K562 (cell line): ENCODE results near the gene MOCS3. TPM values are rescaled to one million over a fixed set of nuclear protein-coding genes. Genes with fewer than 3 reads are reported as not detected.

Source experiments
- ATAC-seq: fragments of 200-7000 bp; cut with Tn5 transposase; 3 replicates; pipeline ENCODE4 v1.9.1; 2020; ENCODE audit warnings: moderate library complexity
- BruUV-seq: library from RNA; stranded (reverse); fragments of 400-500 nt; replicated peaks from 2 replicates; lab custom pipeline; 2021; lab: Mats Ljungman, UMichigan
- CTCF ChIA-PET: fragments of 300-600 bp; formaldehyde crosslinking; extraction: SDS; loops from one replicate; lab custom pipeline; 2021; ENCODE audit warnings: low intra/inter-chr PET ratio; lab: Yijun Ruan, JAX
- POLR2A ChIA-PET: fragments of 300-600, 350-650 bp; sonication (Branson Sonifier 250); formaldehyde crosslinking; extraction: SDS; loops from one replicate; lab custom pipeline; 2021; ENCODE audit warnings: antibody characterized with exemption, inconsistent platforms; lab: Yijun Ruan, JAX
- DNase-seq, 4 experiments: peaks; one replicate each; pipeline versions ENCODE4 v3.0.0 to v3.0.0-alpha.2; 2011 to 2018; ENCODE audit warnings: low spot score in 3 of 4, mixed read lengths in 3 of 4; ENCODE audit errors: extremely low read depth in 1 of 4
- FAIRE-seq: peaks from 2 replicates; lab custom pipeline; 2011; peaks lifted over from hg19 to GRCh38; lab: Jason Lieb, UNC
- H2AFZ ChIP-seq: 2 replicates; pipeline ENCODE4 v1.6.0; 2011; ENCODE audit warnings: low read depth, low read length, control low read depth, inconsistent platforms
- H3K27ac ChIP-seq: fragments of 200-600 bp; 3 replicates; pipeline ENCODE4 v1.8.0; 2011; ENCODE audit warnings: low read depth, mild to moderate bottlenecking, control low read depth, inconsistent platforms, low read length, moderate library complexity, mixed read lengths; ENCODE audit errors: extremely low read depth
- H3K27me3 ChIP-seq, 2 experiments: fragments of 300-600 bp in 1 of 2; 2 replicates in 1 of 2; 3 replicates in 1 of 2; pipeline versions ENCODE4 v1.6.0 to v1.8.0; 2011; ENCODE audit warnings: inconsistent platforms in 2 of 2, low read length in 2 of 2, mild to moderate bottlenecking in 1 of 2, mixed read lengths in 1 of 2, moderate library complexity in 1 of 2; ENCODE audit not compliant: control insufficient read depth in 2 of 2, insufficient read depth in 2 of 2
- H3K36me3 ChIP-seq: fragments of 300-600 bp; 3 replicates; pipeline ENCODE4 v1.8.0; 2011; ENCODE audit warnings: mild to moderate bottlenecking, low read length, inconsistent platforms; ENCODE audit not compliant: control insufficient read depth, insufficient read depth
- H3K4me1 ChIP-seq, 2 experiments: fragments of 200-600 bp in 1 of 2; replicated peaks in 1 of 2; 2 replicates in 1 of 2; 3 replicates in 1 of 2; pipeline versions ENCODE4 v1.5.1 to v1.8.0; 2011; ENCODE audit warnings: inconsistent platforms in 2 of 2, low read length in 2 of 2, mild to moderate bottlenecking in 1 of 2, mixed read lengths in 1 of 2, moderate library complexity in 1 of 2; ENCODE audit not compliant: control insufficient read depth in 2 of 2, insufficient read depth in 2 of 2
- H3K4me2 ChIP-seq: 2 replicates; pipeline ENCODE4 v1.6.1; 2011; ENCODE audit warnings: low read length, control low read depth, inconsistent platforms, mixed read lengths; ENCODE audit not compliant: insufficient read depth
- H3K4me3 ChIP-seq: fragments of 200-600 bp; sonication (generic), shearing (Covaris generic); 2 replicates; pipeline ENCODE4 v1.5.1; 2016; ENCODE audit warnings: control low read depth, inconsistent platforms
- H3K79me2 ChIP-seq: fragments of 200-600 bp; 3 replicates; pipeline ENCODE4 v1.8.0; 2011; ENCODE audit warnings: low read length, inconsistent platforms; ENCODE audit not compliant: control insufficient read depth, insufficient read depth
- H3K9ac ChIP-seq, 2 experiments: 2 replicates each; pipeline versions ENCODE4 v1.6.0 to v1.6.1; 2011; ENCODE audit warnings: low read depth in 2 of 2, low read length in 2 of 2, control low read depth in 1 of 2, inconsistent platforms in 1 of 2, mild to moderate bottlenecking in 1 of 2, mixed read lengths in 1 of 2; ENCODE audit not compliant: insufficient read depth in 1 of 2
- H3K9me1 ChIP-seq: one replicate; pipeline ENCODE4 v1.6.0; 2011; ENCODE audit warnings: inconsistent platforms, mild to moderate bottlenecking, low read length, moderate library complexity; ENCODE audit not compliant: control insufficient read depth, insufficient read depth
- H3K9me3 ChIP-seq: replicated peaks from 2 replicates; pipeline ENCODE4 v1.5.1; 2011; ENCODE audit warnings: low read depth, low read length, inconsistent platforms; ENCODE audit not compliant: control insufficient read depth, insufficient read depth
- H4K20me1 ChIP-seq: replicated peaks from 2 replicates; pipeline ENCODE4 v1.6.1; 2011; ENCODE audit warnings: low read length, inconsistent platforms, mixed read lengths; ENCODE audit not compliant: control insufficient read depth, insufficient read depth
- RB1 ChIP-seq: fragments of 450-650 bp; IDR thresholded peaks from 2 replicates; pipeline ENCODE4 v1.6.1; 2017; ENCODE audit warnings: low read depth, mild to moderate bottlenecking
- SIN3A ChIP-seq, 2 experiments: fragments of 150-350 bp in 1 of 2; IDR thresholded peaks; 2 replicates each; pipeline ENCODE4 v1.6.1; 2011 to 2016; ENCODE audit warnings: borderline replicate concordance in 2 of 2, low read depth in 2 of 2, low read length in 2 of 2, mild to moderate bottlenecking in 2 of 2, moderate library complexity in 2 of 2; ENCODE audit not compliant: control insufficient read depth in 1 of 2
- SLC30A9 ChIP-seq: fragments of 250-450 bp; sonication (Bioruptor Pico); IDR thresholded peaks from 2 replicates; pipeline ENCODE4 v1.8.0; 2022; ENCODE audit warnings: mild to moderate bottlenecking, moderate library complexity
- STAG1 ChIP-seq: sonication (generic); formaldehyde crosslinking; IDR thresholded peaks from 2 replicates; pipeline ENCODE4 v1.5.0; 2020; ENCODE audit warnings: missing genetic modification reagents, borderline replicate concordance
- THAP12 ChIP-seq: fragments of 250-450 bp; sonication (Bioruptor Pico); IDR thresholded peaks from 2 replicates; pipeline ENCODE4 v1.9.0; 2021; ENCODE audit warnings: mild to moderate bottlenecking, inconsistent platforms
- UBTF ChIP-seq, 2 experiments: IDR thresholded peaks; 2 replicates each; pipeline ENCODE4 v1.6.1; 2012; ENCODE audit warnings: improper control_type of control experiment in 2 of 2, low read depth in 2 of 2, low read length in 2 of 2, borderline replicate concordance in 1 of 2
- ZFP91 ChIP-seq: sonication (generic); formaldehyde crosslinking; IDR thresholded peaks from 2 replicates; pipeline ENCODE4 v1.8.0; 2022; ENCODE audit warnings: mild to moderate bottlenecking, missing genetic modification reagents
- ZFX ChIP-seq: sonication (generic); formaldehyde crosslinking; IDR thresholded peaks from 2 replicates; pipeline ENCODE4 v1.8.0; 2022; ENCODE audit warnings: mild to moderate bottlenecking, missing genetic modification reagents, moderate library complexity
- WGBS: fragments of 100-300 bp; shearing (Covaris generic); methylation state at CpG from one replicate; pipeline ENCODE4 v1.1.6; 2016; ENCODE audit warnings: low coverage, mixed read lengths; ENCODE audit not compliant: insufficient coverage; ENCODE audit errors: missing lambda C conversion rate; 5-methylcytosine and 5-hydroxymethylcytosine counted together
- in situ Hi-C: fragments of 300-500 bp; cut with MboI; formaldehyde crosslinking; loops from 4 replicates; pipeline ENCODE4 v1.15.0; 2018; ENCODE audit warnings: inconsistent platforms, mixed read lengths
- intact Hi-C: fragments of 100-400 bp; cut with micrococcal nuclease; formaldehyde crosslinking; loops from 2 replicates; pipeline ENCODE4 v1.14.2; 2022
- polyA plus RNA-seq, 8 experiments: library from polyadenylated mRNA; depleted of rRNA in 4 of 8; stranded (reverse) in 5 of 8; unstranded in 3 of 8; fragments of >200 nt; fragmentation: Nextera tagmentation in 2 of 8; fragmentation: Illumina TruSeq in 1 of 8; extraction: Ambion mirVana in 2 of 8; extraction: Trizol in 1 of 8; gene quantifications; 2 replicates each; pipeline versions ENCODE4 v1.2.1 to v1.2.3, GENCODE V29; 2011 to 2014; ENCODE audit warnings: inconsistent platforms in 1 of 8, missing spikeins in 1 of 8
- total RNA-seq, 7 experiments: library from RNA; depleted of rRNA in 6 of 7; stranded (reverse); fragments of >200 nt in 6 of 7; fragmentation: Illumina TruSeq in 2 of 7; extraction: Trizol in 2 of 7; gene quantifications; 2 replicates each; pipeline versions ENCODE4 v1.2.1 to v1.2.3, GENCODE V29; 2011 to 2021; ENCODE audit warnings: low replicate concordance in 1 of 7

Gene MOCS3
- total and polyA plus RNA-seq, 9 of the 15 experiments (the other 6 are each of a cell fraction or from before 2014, with no cell fraction given): 0.70 to 6.2 (median 2.9) TPM

GRCh38 chr20:50929299-50930138 lies 29.1 kb upstream of the MOCS3 start (continued):
- TF ChIP-seq SLC30A9: no peak

- Histone ChIP-seq H3K4me1 (peaks cover 12 to 19% of the 10 kb centered on the region in 2 experiments), H3K4me2 (peak overlapping the region; percentile 85), H3K27ac (peak overlapping the region; percentile 99), H3K9ac (peak overlapping the region; percentile 86 to 98), H3K4me3 (peak overlapping the region; percentile 71), H3K9me3 (no peaks in the 10 kb centered on the region), H3K27me3 (no peaks in the 10 kb centered on the region), H3K36me3 (peaks cover 73% of the 10 kb centered on the region), H4K20me1 (peaks cover 13% of the 10 kb centered on the region), H2AFZ (no peak overlapping the region; the same call in 1 of the 2 replicates), H3K9me1 (no peaks in the 10 kb centered on the region), H3K79me2 (peaks cover 54% of the 10 kb centered on the region)
- BruUV-seq: no TSS peak
- ChIA-PET POLR2A (interaction anchor here (0.6 to 4.7 kb wide), 12 partner anchors 9 to 640 kb away, joined by 3 to 30 read pairs (median 8); partner anchors contain the start of genes BCAS4, DPM1 and MOCS3), CTCF (interaction anchor here (0.6 to 3.3 kb wide), 6 partner anchors 28 to 140 kb away, joined by 3 to 28 read pairs (median 8); partner anchors contain the start of genes BCAS4, DPM1 and MOCS3)
- in situ Hi-C loops (loop anchor here (10.0 kb wide), 1 partner anchor 116 kb away; no protein-coding TSS in a partner anchor), intact Hi-C loops (no loop called here)
- WGBS: 1% methylated on average over 34 of the region's 79 CpGs
- peak; percentile 19 to 30 (median 22) for DNase-seq
- FAIRE-seq: no peak
- ATAC-seq: peak; percentile 8
- TF ChIP-seq RB1: peak; percentile 15; the same call in 1 of the 2 replicates
- TF ChIP-seq STAG1 (CRISPR knock-in tag): no peak
- 0 out of 4 replicates have a peak, but pooled peaks of 1 of the 2 experiments have one; percentile 37 for TF ChIP-seq SIN3A (IDR thresholded peaks at IDR 0.05; ENCODE audit: borderline replicate concordance in 2 of 2, control insufficient read depth in 1 of 2, low read depth in 2 of 2, low read length in 2 of 2)
- peak; percentile 8 for TF ChIP-seq ZFX (CRISPR knock-in tag)
- 0 out of 2 replicates have a peak, but pooled peaks have one; percentile 29 for TF ChIP-seq THAP12
- no peak for TF ChIP-seq ZFP91 (CRISPR knock-in tag)
- TF ChIP-seq UBTF (IDR thresholded peaks at IDR 0.05; ENCODE audit: borderline replicate concordance in 1 of 2, low read depth in 2 of 2, low read length in 2 of 2): 0 out of 4 replicates have a peak, but pooled peaks of 1 of the 2 experiments have one; percentile 8
Measured at GRCh38 chr20:50930139-50930975, 28.3 kb upstream of the MOCS3 start.
